WTC11 (cell line): ENCODE results near the gene OPA1. TPM values are rescaled to one million over a fixed set of nuclear protein-coding genes. Genes with fewer than 3 reads are reported as not detected.

Experiments used
- ATAC-seq: fragments of 200-7000 bp; cut with Tn5 transposase; 2 replicates; pipeline ENCODE4 v1.10.0; 2021; ENCODE audit warnings: mild to moderate bottlenecking, moderate library complexity
- CTCF ChIA-PET: fragments of 300-600 bp; sonication (Branson Sonifier 250); formaldehyde crosslinking; loops from one replicate; lab custom pipeline; 2021; ENCODE audit warnings: antibody characterized with exemption; lab: Charles Lee
- POLR2A ChIA-PET: fragments of 350-600 bp; sonication (Branson Sonifier 250); formaldehyde crosslinking; loops from one replicate; lab custom pipeline; 2021; ENCODE audit warnings: antibody characterized with exemption; lab: Charles Lee
- DNase-seq: peaks from one replicate; pipeline ENCODE4 v3.0.0; 2021; ENCODE audit warnings: low spot score
- H3K27ac Mint-ChIP-seq: 2 replicates; pipeline ENCODE4 v1.8.0; 2021; ENCODE audit warnings: mixed read lengths
- H3K27me3 Mint-ChIP-seq: 2 replicates; pipeline ENCODE4 v1.8.0; 2021; ENCODE audit warnings: low read depth, mild to moderate bottlenecking, moderate library complexity, mixed read lengths
- H3K36me3 Mint-ChIP-seq: 2 replicates; pipeline ENCODE4 v1.8.0; 2021; ENCODE audit warnings: mixed read lengths
- H3K4me1 Mint-ChIP-seq: 2 replicates; pipeline ENCODE4 v1.8.0; 2022; ENCODE audit warnings: mixed read lengths
- H3K4me3 Mint-ChIP-seq: 2 replicates; pipeline ENCODE4 v1.8.0; 2021; ENCODE audit warnings: mild to moderate bottlenecking, moderate library complexity, mixed read lengths
- H3K9me3 Mint-ChIP-seq: 2 replicates; pipeline ENCODE4 v1.8.0; 2021; ENCODE audit warnings: mixed read lengths
- ATF1 ChIP-seq: sonication (generic); formaldehyde crosslinking; IDR thresholded peaks from 2 replicates; pipeline ENCODE4 v1.8.1; 2023; ENCODE audit warnings: mild to moderate bottlenecking, moderate library complexity, missing genetic modification reagents
- CREM ChIP-seq: sonication (generic); formaldehyde crosslinking; IDR thresholded peaks from 2 replicates; pipeline ENCODE4 v1.8.1; 2022; ENCODE audit warnings: mild to moderate bottlenecking, missing genetic modification reagents, moderate library complexity
- ESRRA ChIP-seq: sonication (generic); formaldehyde crosslinking; IDR thresholded peaks from 2 replicates; pipeline ENCODE4 v1.8.1; 2022; ENCODE audit warnings: mild to moderate bottlenecking, missing genetic modification reagents, borderline replicate concordance
- ETV6 ChIP-seq: sonication (generic); formaldehyde crosslinking; IDR thresholded peaks from 2 replicates; pipeline ENCODE4 v1.8.1; 2022; ENCODE audit warnings: mild to moderate bottlenecking, missing genetic modification reagents
- FOXJ3 ChIP-seq: sonication (generic); formaldehyde crosslinking; IDR thresholded peaks from 2 replicates; pipeline ENCODE4 v1.9.0; 2021; ENCODE audit warnings: missing genetic modification reagents, mild to moderate bottlenecking, borderline replicate concordance
- FOXK1 ChIP-seq: sonication (generic); formaldehyde crosslinking; IDR thresholded peaks from 2 replicates; pipeline ENCODE4 v1.8.0; 2022; ENCODE audit warnings: mild to moderate bottlenecking, moderate library complexity, missing genetic modification reagents
- FOXP1 ChIP-seq: sonication (generic); formaldehyde crosslinking; IDR thresholded peaks from 2 replicates; pipeline ENCODE4 v1.8.0; 2022; ENCODE audit warnings: missing genetic modification reagents, mild to moderate bottlenecking, moderate library complexity, borderline replicate concordance
- GTF2I ChIP-seq: fragments of 250-450 bp; sonication (Bioruptor Pico); conservative IDR thresholded peaks from 2 replicates; pipeline ENCODE4 v1.4.0; 2021; ENCODE audit warnings: mild to moderate bottlenecking
- IRF2 ChIP-seq: sonication (generic); formaldehyde crosslinking; IDR thresholded peaks from 2 replicates; pipeline ENCODE4 v1.8.0; 2022; ENCODE audit warnings: low read depth, missing genetic modification reagents, borderline replicate concordance
- JAZF1 ChIP-seq: fragments of 250-450 bp; sonication (Bioruptor Pico); IDR thresholded peaks from 2 replicates; pipeline ENCODE4 v1.9.0; 2021; ENCODE audit warnings: moderate library complexity, mild to moderate bottlenecking, inconsistent platforms
- MAX ChIP-seq: sonication (generic); formaldehyde crosslinking; IDR thresholded peaks from 2 replicates; pipeline ENCODE4 v1.8.0; 2022; ENCODE audit warnings: mild to moderate bottlenecking, missing genetic modification reagents
- MLX ChIP-seq: sonication (generic); formaldehyde crosslinking; IDR thresholded peaks from 2 replicates; pipeline ENCODE4 v1.8.1; 2023; ENCODE audit warnings: mild to moderate bottlenecking, missing genetic modification reagents, moderate library complexity
- MYBL2 ChIP-seq: sonication (generic); formaldehyde crosslinking; IDR thresholded peaks from 2 replicates; pipeline ENCODE4 v1.8.1; 2023; ENCODE audit warnings: mild to moderate bottlenecking, moderate library complexity, missing genetic modification reagents
- NFE2L1 ChIP-seq: sonication (generic); formaldehyde crosslinking; IDR thresholded peaks from 2 replicates; pipeline ENCODE4 v1.8.1; 2023; ENCODE audit warnings: missing genetic modification reagents
- SMAD4 ChIP-seq: sonication (generic); formaldehyde crosslinking; IDR thresholded peaks from 2 replicates; pipeline ENCODE4 v1.8.0; 2022; ENCODE audit warnings: mild to moderate bottlenecking, missing genetic modification reagents
- STAT6 ChIP-seq: sonication (generic); formaldehyde crosslinking; conservative IDR thresholded peaks from 2 replicates; pipeline ENCODE4 v1.8.1; 2023; ENCODE audit warnings: mild to moderate bottlenecking, low read depth, missing genetic modification reagents, moderate library complexity
- TP53 ChIP-seq: sonication (generic); formaldehyde crosslinking; IDR thresholded peaks from 2 replicates; pipeline ENCODE4 v1.8.1; 2023; ENCODE audit warnings: mild to moderate bottlenecking, missing genetic modification reagents
- ZNF121 ChIP-seq: sonication (generic); formaldehyde crosslinking; IDR thresholded peaks from 2 replicates; pipeline ENCODE4 v1.8.0; 2023; ENCODE audit warnings: missing genetic modification reagents
- ZNF219 ChIP-seq: sonication (generic); formaldehyde crosslinking; IDR thresholded peaks from 2 replicates; pipeline ENCODE4 v1.8.0; 2023; ENCODE audit warnings: missing genetic modification reagents, mild to moderate bottlenecking, borderline replicate concordance
- ZNF232 ChIP-seq: sonication (generic); formaldehyde crosslinking; IDR thresholded peaks from 2 replicates; pipeline ENCODE4 v1.8.0; 2022; ENCODE audit warnings: mild to moderate bottlenecking, missing genetic modification reagents
- ZNF263 ChIP-seq: sonication (generic); formaldehyde crosslinking; IDR thresholded peaks from 2 replicates; pipeline ENCODE4 v1.8.1; 2022; ENCODE audit warnings: low read depth, mild to moderate bottlenecking, moderate library complexity, missing genetic modification reagents
- ZNF317 ChIP-seq: sonication (generic); formaldehyde crosslinking; IDR thresholded peaks from 2 replicates; pipeline ENCODE4 v1.8.1; 2023; ENCODE audit warnings: low read depth, mild to moderate bottlenecking, moderate library complexity, missing genetic modification reagents, borderline replicate concordance
- ZNF532 ChIP-seq: fragments of 250-450 bp; sonication (Bioruptor Pico); IDR thresholded peaks from 2 replicates; pipeline ENCODE4 v1.9.0; 2021; ENCODE audit warnings: mild to moderate bottlenecking, borderline replicate concordance
- ZNF671 ChIP-seq: fragments of 250-450 bp; sonication (Bioruptor Pico); IDR thresholded peaks from 2 replicates; pipeline ENCODE4 v1.8.0; 2021; ENCODE audit warnings: mild to moderate bottlenecking
- total RNA-seq: library from RNA; stranded (reverse); gene quantifications from 3 replicates; pipeline ENCODE4 v1.2.3, GENCODE V29; 2021

The OPA1 gene
- total RNA-seq, 1 experiment from 2014 or later, result 84.7 TPM

GRCh38 chr3:193716150-193716549, 123.1 kb downstream of the OPA1 start:
- H3K36me3 Mint-ChIP-seq, result peaks cover 51% of the 10 kb centered on the region
- H3K27ac Mint-ChIP-seq, result no peak overlapping the region
- H3K4me1 Mint-ChIP-seq, result peaks cover 3% of the 10 kb centered on the region
- TF ChIP-seq ZNF317 (CRISPR knock-in tag) (no peak), ZNF263 (CRISPR knock-in tag) (no peak), GTF2I (CRISPR knock-in tag) (no peak), MAX (CRISPR knock-in tag) (no peak), FOXK1 (CRISPR knock-in tag) (no peak), SMAD4 (CRISPR knock-in tag) (no peak), FOXP1 (CRISPR knock-in tag) (no peak), ESRRA (CRISPR knock-in tag) (no peak), ATF1 (no peak), NFE2L1 (no peak), MYBL2 (no peak), MLX (CRISPR knock-in tag) (no peak), CREM (no peak), TP53 (CRISPR knock-in tag) (no peak), ZNF671 (no peak), FOXJ3 (no peak), STAT6 (CRISPR knock-in tag) (no peak), JAZF1 (no peak), ETV6 (no peak)
- peaks cover 65% of the 10 kb centered on the region for H3K9me3 Mint-ChIP-seq
- DNase-seq (no peak), ATAC-seq (no peak)
- ChIA-PET POLR2A (no interaction called here), CTCF (no interaction called here)
- peaks cover 8% of the 10 kb centered on the region; the same call in 1 of the 2 replicates for H3K27me3 Mint-ChIP-seq
- H3K4me3 Mint-ChIP-seq, result no peak overlapping the region

GRCh38 chr3:193719735-193720134, 126.7 kb downstream of the OPA1 start:
- no peak overlapping the region for H3K27ac Mint-ChIP-seq
- ATAC-seq, result no peak
- DNase-seq, result no peak
- H3K9me3 Mint-ChIP-seq, result peaks cover 51% of the 10 kb centered on the region
- H3K27me3 Mint-ChIP-seq, result peaks cover 5% of the 10 kb centered on the region
- ChIA-PET POLR2A (no interaction called here), CTCF (no interaction called here)
- H3K4me1 Mint-ChIP-seq, result 0 out of 2 replicates have a peak, but pooled peaks cover 2% of the 10 kb centered on the region
- TF ChIP-seq TP53 (CRISPR knock-in tag) (no peak), IRF2 (CRISPR knock-in tag) (no peak), ZNF532 (CRISPR knock-in tag) (no peak), FOXJ3 (no peak), ZNF121 (CRISPR knock-in tag) (no peak), ZNF232 (CRISPR knock-in tag) (no peak), ZNF219 (no peak)
- H3K4me3 Mint-ChIP-seq, result no peak overlapping the region
- peaks cover 38% of the 10 kb centered on the region for H3K36me3 Mint-ChIP-seq
